Ovary (tissue), 3 donors: ENCODE measurements around the gene PDLIM7.

Source experiments
- EP300 ChIP-seq: sonication (generic); formaldehyde crosslinking; IDR thresholded peaks from one replicate; pipeline ENCODE4 v1.6.1; 2017; ENCODE audit warnings: antibody characterized with exemption
- POLR2A ChIP-seq: fragments of 450-650 bp; IDR thresholded peaks from one replicate; pipeline ENCODE4 v1.6.1; 2017; ENCODE audit warnings: antibody characterized with exemption, mild to moderate bottlenecking, moderate library complexity
- TF ChIP-seq, protein P1 (sequence below), 3 donors: fragments of 450-650 bp in 2 of 3; fragments of 200-600 bp in 1 of 3; IDR thresholded peaks; one replicate each; pipeline versions ENCODE4 v1.5.1 to v1.8.0; 2016 to 2022; ENCODE audit warnings: antibody characterized with exemption in 3 of 3, mild to moderate bottlenecking in 1 of 3
- donor health status: DM: no; HTN: no; CAD: no.

DNA sequence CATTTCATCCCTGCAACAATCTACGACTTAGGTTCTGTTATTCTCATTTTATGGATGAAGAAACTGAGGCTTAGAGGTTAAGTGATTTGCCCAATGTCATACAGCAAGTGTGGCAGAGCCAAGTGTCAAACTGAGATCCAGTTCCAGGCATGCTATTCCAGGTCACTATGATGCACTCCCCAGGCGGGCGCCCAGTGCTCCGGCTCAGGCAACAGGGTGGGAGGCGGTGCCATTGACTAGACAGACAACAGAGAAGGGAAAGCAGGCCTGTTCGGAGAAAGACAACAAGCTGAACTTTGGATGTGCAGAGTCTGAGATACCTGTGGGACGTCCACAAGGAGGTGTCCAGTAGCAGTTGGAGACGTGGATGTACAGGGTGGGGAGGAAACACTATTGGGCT lies 30.2 kb upstream of the PDLIM7 start:
- TF ChIP-seq, protein P1, sequence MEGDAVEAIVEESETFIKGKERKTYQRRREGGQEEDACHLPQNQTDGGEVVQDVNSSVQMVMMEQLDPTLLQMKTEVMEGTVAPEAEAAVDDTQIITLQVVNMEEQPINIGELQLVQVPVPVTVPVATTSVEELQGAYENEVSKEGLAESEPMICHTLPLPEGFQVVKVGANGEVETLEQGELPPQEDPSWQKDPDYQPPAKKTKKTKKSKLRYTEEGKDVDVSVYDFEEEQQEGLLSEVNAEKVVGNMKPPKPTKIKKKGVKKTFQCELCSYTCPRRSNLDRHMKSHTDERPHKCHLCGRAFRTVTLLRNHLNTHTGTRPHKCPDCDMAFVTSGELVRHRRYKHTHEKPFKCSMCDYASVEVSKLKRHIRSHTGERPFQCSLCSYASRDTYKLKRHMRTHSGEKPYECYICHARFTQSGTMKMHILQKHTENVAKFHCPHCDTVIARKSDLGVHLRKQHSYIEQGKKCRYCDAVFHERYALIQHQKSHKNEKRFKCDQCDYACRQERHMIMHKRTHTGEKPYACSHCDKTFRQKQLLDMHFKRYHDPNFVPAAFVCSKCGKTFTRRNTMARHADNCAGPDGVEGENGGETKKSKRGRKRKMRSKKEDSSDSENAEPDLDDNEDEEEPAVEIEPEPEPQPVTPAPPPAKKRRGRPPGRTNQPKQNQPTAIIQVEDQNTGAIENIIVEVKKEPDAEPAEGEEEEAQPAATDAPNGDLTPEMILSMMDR (IDR thresholded peaks at IDR 0.05), result no peak
- TF ChIP-seq POLR2A (no peak), EP300 (no peak)
